OCI-LY3 (cell line): Measurements from ENCODE around the gene PAWR.
"Not testable (repeated sequence)": the region's sequence is repeated elsewhere in the genome, so short reads cannot be mapped to it uniquely, and the experiment has no call there.

Source experiments
- H2AFZ ChIP-seq: fragments of 200-600, 300-600 bp; shearing (Covaris generic); 2 replicates; pipeline ENCODE4 v1.6.0; 2014; ENCODE audit warnings: antibody characterized with exemption, low read depth, low read length
- H3K27ac ChIP-seq: fragments of 200-600, 300-600 bp; sonication (generic); 2 replicates; pipeline ENCODE4 v1.5.1; 2014; ENCODE audit warnings: mild to moderate bottlenecking, low read length, moderate library complexity, mixed read lengths
- H3K27me3 ChIP-seq: fragments of 200-600, 300-600 bp; sonication (generic); 2 replicates; pipeline ENCODE4 v1.6.1; 2014; ENCODE audit warnings: low read depth, low read length, mixed read lengths
- H3K36me3 ChIP-seq: fragments of 200-600, 300-600 bp; sonication (generic); replicated peaks from 2 replicates; pipeline ENCODE3; 2014; ENCODE audit warnings: low read depth, low read length, mixed read lengths
- H3K4me1 ChIP-seq: fragments of 300-600, 200-600 bp; sonication (generic); 2 replicates; pipeline ENCODE4 v1.6.1; 2014; ENCODE audit warnings: low read length, mixed read lengths
- H3K4me2 ChIP-seq: fragments of 200-600, 300-600 bp; sonication (generic); 2 replicates; pipeline ENCODE4 v1.6.1; 2014; ENCODE audit warnings: low read length, mixed read lengths
- H3K4me3 ChIP-seq: fragments of 300-600, 200-600 bp; sonication (generic); 2 replicates; pipeline ENCODE4 v1.5.1; 2014; ENCODE audit warnings: antibody characterized with exemption, mild to moderate bottlenecking, low read length, moderate library complexity
- H3K79me2 ChIP-seq: fragments of 300-600, 200-600 bp; shearing (Covaris generic); 2 replicates; pipeline ENCODE4 v1.6.1; 2014; ENCODE audit warnings: mild to moderate bottlenecking, low read length, mixed read lengths
- H3K9ac ChIP-seq: fragments of 300-600, 200-600 bp; shearing (Covaris generic); 2 replicates; pipeline ENCODE4 v1.6.0; 2014; ENCODE audit warnings: mild to moderate bottlenecking, low read length, moderate library complexity
- H3K9me3 ChIP-seq: fragments of 200-600, 300-600 bp; shearing (Covaris generic); 2 replicates; pipeline ENCODE4 v1.6.1; 2014; ENCODE audit warnings: low read length, mixed read lengths; ENCODE audit not compliant: insufficient read depth
- H4K20me1 ChIP-seq: fragments of 200-600, 300-600 bp; sonication (generic); 2 replicates; pipeline ENCODE4 v1.6.1; 2016; ENCODE audit warnings: low read length, mixed read lengths; ENCODE audit not compliant: insufficient read depth
- CTCF ChIP-seq: fragments of 200-600, 300-600 bp; sonication (generic); IDR thresholded peaks from 2 replicates; pipeline ENCODE4 v1.5.1; 2014; ENCODE audit warnings: antibody characterized with exemption, low read length, low read depth
- EZH2phosphoT487 ChIP-seq: fragments of 200-600 bp; shearing (Covaris generic); IDR thresholded peaks from 2 replicates; pipeline ENCODE4 v1.6.1; 2018; ENCODE audit warnings: antibody characterized with exemption, mixed run types, low read depth

Gene PAWR

GRCh38 chr12:79650440-79650839 is 40.3 kb downstream of the PAWR start:
- H2AFZ ChIP-seq = no peak overlapping the region
- no peaks in the 10 kb centered on the region for H3K9me3 ChIP-seq
- H3K4me1 ChIP-seq = peaks cover 6% of the 10 kb centered on the region
- H3K9ac ChIP-seq = no peak overlapping the region
- no peak overlapping the region for H3K4me3 ChIP-seq
- H3K79me2 ChIP-seq = peaks cover 64% of the 10 kb centered on the region
- TF ChIP-seq CTCF (no peak), EZH2phosphoT487 (no peak)
- no peak overlapping the region for H3K4me2 ChIP-seq
- H3K36me3 ChIP-seq = peaks cover 4% of the 10 kb centered on the region
- peaks cover 25% of the 10 kb centered on the region for H4K20me1 ChIP-seq
- no peaks in the 10 kb centered on the region for H3K27me3 ChIP-seq
- no peak overlapping the region for H3K27ac ChIP-seq

- no peak overlapping the region for H2AFZ ChIP-seq
- peaks cover 16% of the 10 kb centered on the region; the same call in 1 of the 2 replicates for H4K20me1 ChIP-seq
- H3K4me3 ChIP-seq = no peak overlapping the region
Measured at GRCh38 chr12:79648881-79649280, 41.9 kb downstream of the PAWR start.

GRCh38 chr12:79646843-79647242 is 43.9 kb downstream of the PAWR start:
- H3K36me3 ChIP-seq, H3K9ac ChIP-seq, H2AFZ ChIP-seq, H3K4me3 ChIP-seq, H3K27me3 ChIP-seq, H3K27ac ChIP-seq, H3K9me3 ChIP-seq, H3K4me2 ChIP-seq: not testable (repeated sequence)
- peaks cover 58% of the 10 kb centered on the region for H3K79me2 ChIP-seq
- H4K20me1 ChIP-seq = peaks cover 19% of the 10 kb centered on the region; the same call in 1 of the 2 replicates
- peaks cover 15% of the 10 kb centered on the region for H3K4me1 ChIP-seq

More at GRCh38 chr12:79648881-79649280, 41.9 kb downstream of the PAWR start:
- Histone ChIP-seq H3K9ac (no peak overlapping the region), H3K4me1 (peaks cover 15% of the 10 kb centered on the region), H3K36me3 (peaks cover 4% of the 10 kb centered on the region), H3K79me2 (peaks cover 57% of the 10 kb centered on the region), H3K27me3 (no peaks in the 10 kb centered on the region), H3K9me3 (no peaks in the 10 kb centered on the region), H3K27ac (no peak overlapping the region), H3K4me2 (no peak overlapping the region)
- TF ChIP-seq CTCF = no peak
- TF ChIP-seq EZH2phosphoT487 = no peak

GRCh38 chr12:79645235-79645630 is 45.5 kb downstream of the PAWR start:
- Histone ChIP-seq H3K9ac (no peak overlapping the region), H3K27ac (no peak overlapping the region), H4K20me1 (peaks cover 17% of the 10 kb centered on the region; the same call in 1 of the 2 replicates), H3K79me2 (peaks cover 47% of the 10 kb centered on the region), H2AFZ (no peak overlapping the region), H3K36me3 (peaks cover 4% of the 10 kb centered on the region), H3K4me2 (no peak overlapping the region; the same call in 1 of the 2 replicates), H3K27me3 (no peaks in the 10 kb centered on the region), H3K4me3 (no peak overlapping the region), H3K9me3 (no peaks in the 10 kb centered on the region), H3K4me1 (peaks cover 15% of the 10 kb centered on the region)
- TF ChIP-seq CTCF = no peak
- no peak for TF ChIP-seq EZH2phosphoT487
